ENCODE measurements around the gene GPR85.
"Not testable (repeated sequence)": the region's sequence is repeated elsewhere in the genome, so short reads cannot be mapped to it uniquely, and the experiment has no call there.

The GPR85 gene

DNA sequence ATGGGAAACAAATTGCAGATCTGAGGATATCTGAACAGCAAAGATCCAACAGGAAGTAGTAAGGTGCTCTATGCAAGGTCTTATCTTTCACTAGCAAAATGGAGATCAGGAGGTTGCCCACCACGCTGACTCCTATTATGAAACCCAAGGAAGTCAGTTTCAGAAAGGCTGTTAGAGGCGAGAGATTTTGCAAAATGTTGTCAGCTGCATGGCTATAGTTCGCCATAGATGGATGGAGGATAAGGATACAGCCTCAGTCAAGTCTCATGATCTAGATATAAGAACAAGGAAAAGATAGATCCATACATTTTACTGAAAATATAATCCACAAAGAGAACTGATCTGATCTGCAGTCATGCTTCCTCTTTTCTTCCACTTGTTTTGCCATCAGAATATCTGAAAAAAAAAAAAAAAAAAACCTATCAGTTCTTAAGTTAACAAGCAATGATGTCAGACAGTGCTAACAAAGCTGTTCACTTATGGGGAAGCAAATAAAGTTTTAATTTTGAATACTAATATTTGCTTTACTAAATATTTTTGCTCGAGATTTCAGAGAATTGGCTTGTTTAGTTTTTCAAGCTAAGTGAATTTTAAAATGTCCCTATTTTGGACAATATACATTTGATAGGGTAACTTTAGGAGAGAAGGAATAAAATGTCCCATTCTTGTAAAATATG is 2.0 kb downstream of the GPR85 start:
- DNase-seq (ENCODE audit: low read depth in 3 of 3, low spot score in 1 of 3), result no peak

DNA sequence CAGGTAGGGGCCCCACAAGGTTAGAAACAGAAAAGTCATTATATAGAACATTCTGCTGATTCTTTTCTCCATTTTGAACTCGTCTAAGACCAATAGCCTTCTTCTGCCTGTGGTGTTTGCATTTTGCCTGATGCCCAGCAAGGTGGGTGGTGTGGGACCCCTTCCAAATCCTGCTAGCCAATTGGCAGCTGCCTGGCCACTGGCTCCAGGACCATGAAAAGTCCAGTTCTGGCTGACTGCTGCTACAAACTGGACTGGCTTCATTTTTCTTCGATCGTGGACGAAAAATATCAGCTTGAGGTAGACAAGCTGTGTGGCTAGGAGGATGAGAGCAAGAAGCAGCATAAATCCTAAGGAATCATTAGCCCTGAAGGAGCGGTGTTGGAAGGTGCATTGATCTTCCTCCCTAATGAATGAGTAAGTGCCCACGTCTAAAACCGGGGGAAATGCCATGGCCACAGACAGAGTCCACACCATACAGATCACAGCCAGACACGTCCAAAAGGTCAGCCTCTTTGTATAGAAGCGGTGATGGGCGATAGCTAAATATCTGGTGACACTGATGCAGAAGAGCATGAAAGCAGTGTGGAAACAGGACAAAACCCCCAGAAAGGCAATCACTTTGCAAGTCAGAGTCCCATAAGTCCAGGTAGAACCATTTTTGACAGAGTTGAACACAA is 2.7 kb downstream of the GPR85 start:
- no peak for DNase-seq (ENCODE audit: low read depth in 3 of 3, low spot score in 1 of 3)

GRCh38 chr7:113083132-113083815 is 3.4 kb downstream of the GPR85 start:
- no peak for DNase-seq (ENCODE audit: low read depth in 3 of 3, low spot score in 1 of 3)

- no peak for DNase-seq (ENCODE audit: low read depth in 3 of 3, low spot score in 1 of 3)
Observed at GRCh38 chr7:113078331-113078730, 8.3 kb downstream of the GPR85 start.

DNA sequence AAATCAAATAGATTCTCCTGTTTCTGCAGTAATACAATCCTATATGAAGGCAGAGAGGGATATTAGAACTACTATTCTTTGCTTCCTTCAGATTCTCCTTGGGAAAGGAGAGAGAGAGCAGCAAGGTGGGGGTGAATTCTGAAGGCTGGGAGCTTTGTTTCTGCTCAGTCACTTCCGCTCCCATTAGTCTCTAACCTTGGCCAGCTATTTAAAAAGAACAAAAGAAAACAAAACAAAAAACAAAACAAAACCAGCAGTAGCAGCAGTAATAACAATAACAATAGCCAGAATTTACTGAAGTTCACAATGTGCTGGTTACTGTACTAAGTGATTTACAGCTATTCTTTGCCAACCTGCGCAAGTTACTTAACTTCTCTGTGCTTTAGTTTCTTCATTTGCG is 9.9 kb downstream of the GPR85 start:
- DNase-seq (ENCODE audit: low read depth in 3 of 3, low spot score in 1 of 3), result no peak

DNA sequence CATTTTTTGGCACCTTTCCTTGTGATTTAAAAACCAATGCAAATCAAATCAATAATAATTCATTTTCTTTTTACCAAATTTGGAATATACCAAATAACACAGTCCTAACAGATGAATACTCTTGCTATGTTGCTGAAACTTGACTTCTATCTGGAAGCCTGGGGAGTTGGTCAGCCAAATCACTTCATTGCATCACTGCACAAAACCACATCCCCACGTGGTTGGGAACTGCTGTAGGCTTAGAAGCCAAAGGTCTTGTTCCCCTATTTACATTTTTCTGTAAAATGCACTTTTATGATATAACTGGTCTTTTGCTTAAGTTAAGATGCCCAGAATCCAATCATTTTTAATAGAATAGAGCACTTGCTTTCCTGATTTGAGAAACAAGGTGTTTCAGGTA is 15.2 kb downstream of the GPR85 start:
- DNase-seq (ENCODE audit: low read depth in 3 of 3, low spot score in 1 of 3), result no peak

- DNase-seq (ENCODE audit: low read depth in 3 of 3, low spot score in 1 of 3), result no peak
Observed at GRCh38 chr7:113062499-113062898, 24.1 kb downstream of the GPR85 start.

DNA sequence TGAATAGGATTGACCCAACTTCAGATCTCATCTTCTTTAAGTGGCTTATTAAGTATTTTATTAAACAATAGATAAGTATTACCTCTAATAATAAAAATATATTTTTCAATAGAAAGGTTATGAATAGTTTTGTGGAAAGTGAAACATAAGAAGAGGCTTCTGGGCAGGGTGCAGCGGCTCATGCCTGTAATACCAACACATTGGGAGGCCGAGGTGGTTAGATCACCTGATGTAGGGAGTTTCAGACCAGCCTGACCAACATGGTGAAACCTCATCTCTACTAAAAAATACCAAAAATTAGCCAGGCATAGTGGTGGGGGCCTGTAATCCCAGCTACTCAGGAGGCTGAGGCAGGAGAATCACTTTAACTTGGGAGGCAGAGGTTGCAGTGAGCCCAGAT is 26.5 kb downstream of the GPR85 start:
- DNase-seq (ENCODE audit: low read depth in 3 of 3, low spot score in 1 of 3), result no peak

GRCh38 chr7:113054938-113055337 is 31.7 kb downstream of the GPR85 start:
- DNase-seq (ENCODE audit: low read depth in 3 of 3, low spot score in 1 of 3), result no peak

DNA sequence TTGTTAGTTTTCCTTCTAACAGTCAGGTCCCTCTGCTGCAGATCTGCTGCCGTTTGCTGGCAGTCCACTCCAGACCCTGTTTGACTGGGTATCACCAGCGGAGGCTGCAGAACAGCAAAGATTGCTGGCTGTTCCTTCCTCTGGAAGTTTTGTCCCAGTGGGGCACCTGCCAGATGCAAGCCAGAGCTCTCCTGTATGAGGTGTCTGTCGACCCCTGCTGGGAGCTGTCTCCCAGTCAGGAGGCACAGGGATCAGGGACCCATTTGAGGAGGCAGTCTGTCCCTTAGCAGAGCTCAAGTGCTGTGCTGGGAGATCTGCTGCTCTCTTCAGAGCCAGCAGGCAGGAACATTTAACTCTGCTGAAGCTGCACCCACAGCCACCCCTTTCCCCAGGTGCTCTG is 32.4 kb downstream of the GPR85 start:
- not testable (repeated sequence) for DNase-seq (ENCODE audit: low read depth in 3 of 3, low spot score in 1 of 3)

DNA sequence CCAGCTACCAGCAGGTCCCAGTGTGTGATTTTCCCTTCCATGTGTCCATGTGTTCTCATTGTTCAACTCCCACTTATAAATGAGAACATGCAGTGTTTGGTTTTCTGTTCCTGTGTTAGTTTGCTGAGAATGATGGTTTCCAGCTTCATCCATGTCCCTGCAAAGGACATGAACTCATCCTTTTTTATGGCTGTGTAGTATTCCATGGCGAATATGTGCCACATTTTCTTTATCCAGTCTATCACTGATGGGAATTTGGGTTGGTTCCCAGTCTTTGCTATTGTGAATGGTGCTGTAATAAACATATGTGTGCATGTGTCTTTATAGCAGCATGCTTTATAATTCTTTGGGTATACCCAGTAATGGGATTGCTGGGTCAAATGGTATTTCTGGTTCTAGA is 37.4 kb downstream of the GPR85 start:
- not testable (repeated sequence) for DNase-seq (ENCODE audit: low read depth in 3 of 3, low spot score in 1 of 3)

- no peak for DNase-seq (ENCODE audit: low read depth in 3 of 3, low spot score in 1 of 3)
Observed at GRCh38 chr7:113046453-113046852, 40.2 kb downstream of the GPR85 start.

DNA sequence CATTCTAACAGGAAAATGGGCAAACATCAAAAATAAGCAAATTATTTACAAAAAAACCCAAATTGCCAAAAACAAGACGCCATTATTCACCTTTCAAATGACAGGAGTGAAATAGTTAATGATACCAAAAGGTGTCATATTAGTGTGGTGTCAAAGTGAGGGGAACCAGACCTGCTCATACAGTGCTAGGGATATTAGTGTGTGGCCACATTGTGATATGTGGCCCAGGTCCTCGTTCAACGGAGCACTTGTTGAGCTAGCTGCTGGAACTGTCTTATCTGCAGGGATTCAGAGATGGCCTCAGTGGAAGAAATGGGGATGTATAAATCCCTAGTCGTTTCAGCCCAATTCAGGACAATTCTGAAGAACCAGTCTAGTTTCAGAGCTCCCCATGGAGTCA is 41.2 kb downstream of the GPR85 start:
- DNase-seq (ENCODE audit: low read depth in 3 of 3, low spot score in 1 of 3), result no peak

- no peak for DNase-seq (ENCODE audit: low read depth in 3 of 3, low spot score in 1 of 3)
Observed at GRCh38 chr7:113044394-113044793, 42.2 kb downstream of the GPR85 start.

DNA sequence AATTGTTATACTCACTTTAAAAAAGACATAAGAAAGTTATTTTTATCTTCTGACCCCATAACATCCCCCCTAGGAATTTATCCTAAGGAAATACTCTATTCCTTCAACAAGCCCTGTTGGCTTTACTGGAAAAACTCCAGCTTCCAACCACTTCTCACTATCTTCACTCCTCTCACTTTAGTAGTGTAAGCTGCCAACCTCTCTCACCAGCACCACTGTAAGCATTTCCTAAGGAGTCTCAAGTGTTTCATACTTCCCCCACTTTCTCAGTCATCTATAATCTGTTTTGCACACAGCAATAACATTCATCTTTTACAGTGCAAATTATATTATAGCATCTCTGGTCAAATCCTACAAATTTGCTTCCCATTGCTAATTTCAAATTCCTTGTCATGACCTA is 45.8 kb downstream of the GPR85 start:
- DNase-seq (ENCODE audit: low read depth in 3 of 3, low spot score in 1 of 3), result no peak

- DNase-seq (ENCODE audit: low read depth in 3 of 3, low spot score in 1 of 3), result no peak
Observed at GRCh38 chr7:113033959-113034358, 52.7 kb downstream of the GPR85 start.
